ENCODE results near the gene IGF1. TPM values are rescaled to one million over a fixed set of nuclear protein-coding genes. Genes with fewer than 3 reads are reported as not detected.

IGF1 gene
- total RNA-seq, 2 experiments from 2014 or later: not detected

- Mint-ChIP-seq H3K27me3 (peaks cover 2% of the 10 kb centered on the region), H3K36me3 (no peaks in the 10 kb centered on the region), H3K4me3 (no peak overlapping the region), H3K9me3 (no peaks in the 10 kb centered on the region), H3K27ac (no peak overlapping the region), H3K4me1 (ENCODE audit: low read depth) (no peaks in the 10 kb centered on the region)
- no peak for DNase-seq
- POLR2A ChIA-PET: no interaction called here
- CTCF ChIA-PET: no interaction called here
- intact Hi-C loops (cut with micrococcal nuclease): no loop called here
Measured at GRCh38 chr12:102413396-102413795, 67.0 kb downstream of the IGF1 start.

- no peak for DNase-seq
- no peak overlapping the region for H3K4me3 Mint-ChIP-seq
- H3K9me3 Mint-ChIP-seq: no peaks in the 10 kb centered on the region
- POLR2A ChIA-PET: no interaction called here
- no peaks in the 10 kb centered on the region for H3K36me3 Mint-ChIP-seq
- no peaks in the 10 kb centered on the region for H3K4me1 Mint-ChIP-seq (ENCODE audit: low read depth)
- H3K27me3 Mint-ChIP-seq: peaks cover 2% of the 10 kb centered on the region
- CTCF ChIA-PET: no interaction called here
- intact Hi-C loops (cut with micrococcal nuclease): no loop called here
- no peak overlapping the region for H3K27ac Mint-ChIP-seq
Measured at GRCh38 chr12:102410511-102410910, 69.9 kb downstream of the IGF1 start.

- no peak overlapping the region for H3K4me3 Mint-ChIP-seq
- H3K36me3 Mint-ChIP-seq: no peaks in the 10 kb centered on the region
- H3K4me1 Mint-ChIP-seq (ENCODE audit: low read depth): no peaks in the 10 kb centered on the region
- ChIA-PET POLR2A (no interaction called here), CTCF (no interaction called here)
- DNase-seq: no peak
- no peaks in the 10 kb centered on the region for H3K27me3 Mint-ChIP-seq
- no peak overlapping the region for H3K27ac Mint-ChIP-seq
- intact Hi-C loops (cut with micrococcal nuclease): no loop called here
- no peaks in the 10 kb centered on the region for H3K9me3 Mint-ChIP-seq
Measured at GRCh38 chr12:102408487-102409297, 71.7 kb downstream of the IGF1 start.

GRCh38 chr12:102407776-102408486 is 72.4 kb downstream of the IGF1 start:
- Mint-ChIP-seq H3K4me1 (ENCODE audit: low read depth) (no peaks in the 10 kb centered on the region), H3K9me3 (no peaks in the 10 kb centered on the region), H3K36me3 (no peaks in the 10 kb centered on the region), H3K27me3 (no peaks in the 10 kb centered on the region), H3K4me3 (no peak overlapping the region), H3K27ac (no peak overlapping the region)
- CTCF ChIA-PET: no interaction called here
- no peak for DNase-seq
- intact Hi-C loops (cut with micrococcal nuclease): no loop called here
- POLR2A ChIA-PET: no interaction called here

- H3K36me3 Mint-ChIP-seq: no peaks in the 10 kb centered on the region
- ChIA-PET POLR2A (interaction anchor here (0.6 kb wide), 1 partner anchor 245 kb away, joined by 3 read pairs; no protein-coding TSS in a partner anchor), CTCF (no interaction called here)
- no peak for DNase-seq
- no peak overlapping the region for H3K4me3 Mint-ChIP-seq
- H3K4me1 Mint-ChIP-seq (ENCODE audit: low read depth): no peaks in the 10 kb centered on the region
- intact Hi-C loops (cut with micrococcal nuclease): no loop called here
- H3K9me3 Mint-ChIP-seq: no peaks in the 10 kb centered on the region
- H3K27me3 Mint-ChIP-seq: no peaks in the 10 kb centered on the region
- H3K27ac Mint-ChIP-seq: no peak overlapping the region
Measured at GRCh38 chr12:102406033-102406584, 74.3 kb downstream of the IGF1 start.

GRCh38 chr12:102401087-102401486 is 79.3 kb downstream of the IGF1 start:
- DNase-seq: no peak
- no peaks in the 10 kb centered on the region for H3K9me3 Mint-ChIP-seq
- H3K4me1 Mint-ChIP-seq (ENCODE audit: low read depth): no peaks in the 10 kb centered on the region
- H3K4me3 Mint-ChIP-seq: no peak overlapping the region
- H3K27me3 Mint-ChIP-seq: no peaks in the 10 kb centered on the region
- intact Hi-C loops (cut with micrococcal nuclease): no loop called here
- ChIA-PET POLR2A (no interaction called here), CTCF (no interaction called here)
- H3K27ac Mint-ChIP-seq: no peak overlapping the region
- H3K36me3 Mint-ChIP-seq: no peaks in the 10 kb centered on the region

GRCh38 chr12:102399653-102400052 is 80.7 kb downstream of the IGF1 start:
- H3K27ac Mint-ChIP-seq: no peak overlapping the region
- POLR2A ChIA-PET: no interaction called here
- no peaks in the 10 kb centered on the region for H3K4me1 Mint-ChIP-seq (ENCODE audit: low read depth)
- no peak for DNase-seq
- H3K27me3 Mint-ChIP-seq: no peaks in the 10 kb centered on the region
- no peak overlapping the region for H3K4me3 Mint-ChIP-seq
- no peaks in the 10 kb centered on the region for H3K9me3 Mint-ChIP-seq
- intact Hi-C loops (cut with micrococcal nuclease): no loop called here
- CTCF ChIA-PET: no interaction called here
- H3K36me3 Mint-ChIP-seq: no peaks in the 10 kb centered on the region

- Mint-ChIP-seq H3K9me3 (no peaks in the 10 kb centered on the region), H3K27me3 (no peaks in the 10 kb centered on the region), H3K4me3 (no peak overlapping the region), H3K27ac (no peak overlapping the region), H3K4me1 (ENCODE audit: low read depth) (no peaks in the 10 kb centered on the region), H3K36me3 (no peaks in the 10 kb centered on the region)
- intact Hi-C loops (cut with micrococcal nuclease): no loop called here
- ChIA-PET CTCF (no interaction called here), POLR2A (interaction anchor here (0.5 kb wide), 1 partner anchor 412 kb away, joined by 3 read pairs; no protein-coding TSS in a partner anchor)
- DNase-seq: no peak
Measured at GRCh38 chr12:102396276-102396675, 84.1 kb downstream of the IGF1 start.

GRCh38 chr12:102394200-102394599 is 86.2 kb downstream of the IGF1 start:
- Mint-ChIP-seq H3K4me3 (no peak overlapping the region), H3K27ac (no peak overlapping the region), H3K9me3 (no peaks in the 10 kb centered on the region), H3K36me3 (no peaks in the 10 kb centered on the region), H3K27me3 (no peaks in the 10 kb centered on the region), H3K4me1 (ENCODE audit: low read depth) (no peaks in the 10 kb centered on the region)
- ChIA-PET POLR2A (no interaction called here), CTCF (no interaction called here)
- DNase-seq: no peak
- intact Hi-C loops (cut with micrococcal nuclease): no loop called here

- POLR2A ChIA-PET: no interaction called here
- Mint-ChIP-seq H3K36me3 (no peaks in the 10 kb centered on the region), H3K9me3 (no peaks in the 10 kb centered on the region), H3K4me1 (ENCODE audit: low read depth) (no peaks in the 10 kb centered on the region), H3K27ac (no peak overlapping the region), H3K27me3 (no peaks in the 10 kb centered on the region), H3K4me3 (no peak overlapping the region)
- intact Hi-C loops (cut with micrococcal nuclease): no loop called here
- CTCF ChIA-PET: no interaction called here
- DNase-seq: no peak
Measured at GRCh38 chr12:102390068-102390467, 90.3 kb downstream of the IGF1 start.

GRCh38 chr12:102388469-102388868 is 91.9 kb downstream of the IGF1 start:
- no peaks in the 10 kb centered on the region for H3K36me3 Mint-ChIP-seq
- H3K4me3 Mint-ChIP-seq: no peak overlapping the region
- intact Hi-C loops (cut with micrococcal nuclease): no loop called here
- no peak overlapping the region for H3K27ac Mint-ChIP-seq
- no peak for DNase-seq
- no peaks in the 10 kb centered on the region for H3K4me1 Mint-ChIP-seq (ENCODE audit: low read depth)
- CTCF ChIA-PET: no interaction called here
- POLR2A ChIA-PET: no interaction called here
- H3K9me3 Mint-ChIP-seq: peaks cover 2% of the 10 kb centered on the region
- no peaks in the 10 kb centered on the region for H3K27me3 Mint-ChIP-seq

GRCh38 chr12:102385343-102385742 is 95.0 kb downstream of the IGF1 start:
- no peak for DNase-seq
- no peaks in the 10 kb centered on the region for H3K4me1 Mint-ChIP-seq (ENCODE audit: low read depth)
- CTCF ChIA-PET: no interaction called here
- H3K4me3 Mint-ChIP-seq: no peak overlapping the region
- no peak overlapping the region for H3K27ac Mint-ChIP-seq
- peaks cover 2% of the 10 kb centered on the region for H3K9me3 Mint-ChIP-seq
- intact Hi-C loops (cut with micrococcal nuclease): no loop called here
- POLR2A ChIA-PET: no interaction called here
- H3K27me3 Mint-ChIP-seq: no peaks in the 10 kb centered on the region
- H3K36me3 Mint-ChIP-seq: no peaks in the 10 kb centered on the region

Measured in activated CD4-positive, alpha-beta memory T cell treated with anti-CD3 and anti-CD28 coated beads for 36 hours (primary cell).